ENCODE measurements around the gene ASB3.

DNA sequence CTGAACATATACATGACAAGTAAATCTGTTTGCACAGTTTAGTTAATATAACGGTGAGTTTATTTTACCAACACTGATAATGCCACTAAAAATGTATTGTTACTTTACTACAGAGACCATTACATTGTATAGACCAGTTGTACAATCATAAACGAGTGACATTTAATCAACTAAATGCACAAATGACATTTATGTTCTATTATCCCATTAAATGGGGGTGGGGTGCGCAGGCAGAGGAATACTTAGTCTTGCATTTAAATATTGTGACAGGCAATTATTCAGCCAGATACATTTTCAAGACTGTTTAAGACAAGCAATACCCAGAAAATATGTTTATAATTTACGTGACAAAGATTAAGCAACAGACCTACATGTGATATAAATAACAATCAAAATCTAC, 91.2 kb downstream of the ASB3 start:
- TF ChIP-seq, protein P1, sequence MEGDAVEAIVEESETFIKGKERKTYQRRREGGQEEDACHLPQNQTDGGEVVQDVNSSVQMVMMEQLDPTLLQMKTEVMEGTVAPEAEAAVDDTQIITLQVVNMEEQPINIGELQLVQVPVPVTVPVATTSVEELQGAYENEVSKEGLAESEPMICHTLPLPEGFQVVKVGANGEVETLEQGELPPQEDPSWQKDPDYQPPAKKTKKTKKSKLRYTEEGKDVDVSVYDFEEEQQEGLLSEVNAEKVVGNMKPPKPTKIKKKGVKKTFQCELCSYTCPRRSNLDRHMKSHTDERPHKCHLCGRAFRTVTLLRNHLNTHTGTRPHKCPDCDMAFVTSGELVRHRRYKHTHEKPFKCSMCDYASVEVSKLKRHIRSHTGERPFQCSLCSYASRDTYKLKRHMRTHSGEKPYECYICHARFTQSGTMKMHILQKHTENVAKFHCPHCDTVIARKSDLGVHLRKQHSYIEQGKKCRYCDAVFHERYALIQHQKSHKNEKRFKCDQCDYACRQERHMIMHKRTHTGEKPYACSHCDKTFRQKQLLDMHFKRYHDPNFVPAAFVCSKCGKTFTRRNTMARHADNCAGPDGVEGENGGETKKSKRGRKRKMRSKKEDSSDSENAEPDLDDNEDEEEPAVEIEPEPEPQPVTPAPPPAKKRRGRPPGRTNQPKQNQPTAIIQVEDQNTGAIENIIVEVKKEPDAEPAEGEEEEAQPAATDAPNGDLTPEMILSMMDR (IDR thresholded peaks at IDR 0.05): no peak
- no peak for TF ChIP-seq POLR2A (IDR thresholded peaks at IDR 0.05)

Data from body of pancreas (tissue), 4 donors.